HepG2 (cell line): Measurements from ENCODE around the gene ZNF747. TPM values are rescaled to one million over a fixed set of nuclear protein-coding genes. Genes with fewer than 3 reads are reported as not detected.

Experiments
- CCDC6 ChIP-seq: sonication (generic); formaldehyde crosslinking; IDR thresholded peaks from 2 replicates; pipeline ENCODE4 v1.8.1; 2022; ENCODE audit warnings: mild to moderate bottlenecking, missing genetic modification reagents, moderate library complexity
- GPBP1L1 ChIP-seq: sonication (generic); formaldehyde crosslinking; IDR thresholded peaks from 2 replicates; pipeline ENCODE4 v1.5.0; 2020; ENCODE audit warnings: mild to moderate bottlenecking, missing genetic modification reagents
- GZF1 ChIP-seq: sonication (generic); formaldehyde crosslinking; IDR thresholded peaks from 2 replicates; pipeline ENCODE4 v1.5.1; 2020; ENCODE audit warnings: mild to moderate bottlenecking, missing genetic modification reagents
- HNRNPUL1 ChIP-seq: fragments of 200-400 bp; formaldehyde crosslinking; IDR thresholded peaks from 2 replicates; pipeline ENCODE4 v1.6.1; 2017; ENCODE audit warnings: low read depth, mild to moderate bottlenecking, low read length, moderate library complexity
- HOXA9 ChIP-seq: sonication (generic); formaldehyde crosslinking; IDR thresholded peaks from 2 replicates; pipeline ENCODE4 v1.8.1; 2022; ENCODE audit warnings: missing genetic modification reagents, mild to moderate bottlenecking, moderate library complexity, borderline replicate concordance
- KAT2B ChIP-seq: fragments of 150-350 bp; IDR thresholded peaks from 2 replicates; pipeline ENCODE4 v1.6.1; 2014; ENCODE audit warnings: low read depth, low read length, borderline replicate concordance
- KLF13 ChIP-seq: sonication (generic); formaldehyde crosslinking; IDR thresholded peaks from 2 replicates; pipeline ENCODE4 v1.4.0; 2020; ENCODE audit warnings: mild to moderate bottlenecking, missing genetic modification reagents
- MLX ChIP-seq: IDR thresholded peaks from 2 replicates; pipeline ENCODE4 v1.6.1; 2016
- NFKB2 ChIP-seq: sonication (generic); formaldehyde crosslinking; IDR thresholded peaks from 2 replicates; pipeline ENCODE4 v1.4.0; 2020; ENCODE audit warnings: missing genetic modification reagents, borderline replicate concordance
- RFXAP ChIP-seq: sonication (generic); formaldehyde crosslinking; IDR thresholded peaks from 2 replicates; pipeline ENCODE4 v1.4.0; 2020; ENCODE audit warnings: missing genetic modification reagents, borderline replicate concordance
- RXRA ChIP-seq: sonication (generic); formaldehyde crosslinking; IDR thresholded peaks from 2 replicates; pipeline ENCODE4 v1.5.1; 2020; ENCODE audit warnings: missing genetic modification reagents
- YEATS4 ChIP-seq: sonication (generic); formaldehyde crosslinking; IDR thresholded peaks from 2 replicates; pipeline ENCODE4 v1.4.0; 2020; ENCODE audit warnings: missing genetic modification reagents, borderline replicate concordance
- YY1 ChIP-seq: IDR thresholded peaks from 2 replicates; pipeline ENCODE4 v1.6.1; 2011; ENCODE audit warnings: low read length, low read depth, moderate library complexity, mild to moderate bottlenecking; ENCODE audit not compliant: insufficient read depth, insufficient replicate concordance
- ZBTB1 ChIP-seq: sonication (generic); formaldehyde crosslinking; IDR thresholded peaks from 2 replicates; pipeline ENCODE4 v1.4.0; 2020; ENCODE audit warnings: missing genetic modification reagents, borderline replicate concordance
- ZKSCAN8 ChIP-seq: IDR thresholded peaks from 2 replicates; pipeline ENCODE4 v1.6.1; 2016; ENCODE audit warnings: borderline replicate concordance, missing genetic modification reagents, missing compliant biosample characterization
- ZNF3 ChIP-seq: IDR thresholded peaks from 2 replicates; pipeline ENCODE4 v1.7.0; 2017; ENCODE audit warnings: inconsistent platforms
- ZNF446 ChIP-seq: sonication (generic); formaldehyde crosslinking; IDR thresholded peaks from 2 replicates; pipeline ENCODE4 v1.5.0; 2020; ENCODE audit warnings: mild to moderate bottlenecking, missing genetic modification reagents
- ZNF558 ChIP-seq: sonication (generic); formaldehyde crosslinking; IDR thresholded peaks from 2 replicates; pipeline ENCODE4 v1.9.0; 2022; ENCODE audit warnings: mild to moderate bottlenecking, missing genetic modification reagents, borderline replicate concordance
- ZNF562 ChIP-seq: sonication (generic); formaldehyde crosslinking; IDR thresholded peaks from 2 replicates; pipeline ENCODE4 v1.8.0; 2022; ENCODE audit warnings: missing genetic modification reagents, borderline replicate concordance
- ZNF747 ChIP-seq: sonication (generic); formaldehyde crosslinking; IDR thresholded peaks from 2 replicates; pipeline ENCODE4 v1.8.1; 2023; ENCODE audit warnings: missing genetic modification reagents, mild to moderate bottlenecking, borderline replicate concordance
- polyA plus RNA-seq, 8 experiments: library from polyadenylated mRNA; depleted of rRNA in 3 of 8; stranded (reverse) in 7 of 8; unstranded in 1 of 8; fragments of >200 nt; fragmentation: Illumina TruSeq in 4 of 8; extraction: Trizol in 4 of 8; gene quantifications; 2 replicates each; pipeline versions ENCODE4 v1.2.1 to v1.2.3, GENCODE V29; 2011 to 2016; ENCODE audit warnings: low read depth in 4 of 8, missing spikeins in 1 of 8, mixed read lengths in 1 of 8; ENCODE audit not compliant: insufficient read depth in 1 of 8
- total RNA-seq, 5 experiments: library from RNA; depleted of rRNA; stranded (reverse); fragments of >200 nt; fragmentation: Illumina TruSeq; extraction: Trizol; gene quantifications; 2 replicates each; pipeline ENCODE4 v1.2.3, GENCODE V29; 2016; ENCODE audit warnings: low read depth in 1 of 5
- TF ChIP-seq, protein P1 (sequence below): sonication (generic); formaldehyde crosslinking; IDR thresholded peaks from 2 replicates; pipeline ENCODE4 v1.5.1; 2020; ENCODE audit warnings: mild to moderate bottlenecking, missing genetic modification reagents, borderline replicate concordance

ZNF747 gene
- total and polyA plus RNA-seq, 2 of the 13 experiments (the other 11 are each of a cell fraction or from before 2014, with no cell fraction given) = 7.2 to 10.2 TPM

GRCh38 chr16:30526823-30527634 is 7.6 kb downstream of the ZNF747 start (continued):
- TF ChIP-seq, protein P1, sequence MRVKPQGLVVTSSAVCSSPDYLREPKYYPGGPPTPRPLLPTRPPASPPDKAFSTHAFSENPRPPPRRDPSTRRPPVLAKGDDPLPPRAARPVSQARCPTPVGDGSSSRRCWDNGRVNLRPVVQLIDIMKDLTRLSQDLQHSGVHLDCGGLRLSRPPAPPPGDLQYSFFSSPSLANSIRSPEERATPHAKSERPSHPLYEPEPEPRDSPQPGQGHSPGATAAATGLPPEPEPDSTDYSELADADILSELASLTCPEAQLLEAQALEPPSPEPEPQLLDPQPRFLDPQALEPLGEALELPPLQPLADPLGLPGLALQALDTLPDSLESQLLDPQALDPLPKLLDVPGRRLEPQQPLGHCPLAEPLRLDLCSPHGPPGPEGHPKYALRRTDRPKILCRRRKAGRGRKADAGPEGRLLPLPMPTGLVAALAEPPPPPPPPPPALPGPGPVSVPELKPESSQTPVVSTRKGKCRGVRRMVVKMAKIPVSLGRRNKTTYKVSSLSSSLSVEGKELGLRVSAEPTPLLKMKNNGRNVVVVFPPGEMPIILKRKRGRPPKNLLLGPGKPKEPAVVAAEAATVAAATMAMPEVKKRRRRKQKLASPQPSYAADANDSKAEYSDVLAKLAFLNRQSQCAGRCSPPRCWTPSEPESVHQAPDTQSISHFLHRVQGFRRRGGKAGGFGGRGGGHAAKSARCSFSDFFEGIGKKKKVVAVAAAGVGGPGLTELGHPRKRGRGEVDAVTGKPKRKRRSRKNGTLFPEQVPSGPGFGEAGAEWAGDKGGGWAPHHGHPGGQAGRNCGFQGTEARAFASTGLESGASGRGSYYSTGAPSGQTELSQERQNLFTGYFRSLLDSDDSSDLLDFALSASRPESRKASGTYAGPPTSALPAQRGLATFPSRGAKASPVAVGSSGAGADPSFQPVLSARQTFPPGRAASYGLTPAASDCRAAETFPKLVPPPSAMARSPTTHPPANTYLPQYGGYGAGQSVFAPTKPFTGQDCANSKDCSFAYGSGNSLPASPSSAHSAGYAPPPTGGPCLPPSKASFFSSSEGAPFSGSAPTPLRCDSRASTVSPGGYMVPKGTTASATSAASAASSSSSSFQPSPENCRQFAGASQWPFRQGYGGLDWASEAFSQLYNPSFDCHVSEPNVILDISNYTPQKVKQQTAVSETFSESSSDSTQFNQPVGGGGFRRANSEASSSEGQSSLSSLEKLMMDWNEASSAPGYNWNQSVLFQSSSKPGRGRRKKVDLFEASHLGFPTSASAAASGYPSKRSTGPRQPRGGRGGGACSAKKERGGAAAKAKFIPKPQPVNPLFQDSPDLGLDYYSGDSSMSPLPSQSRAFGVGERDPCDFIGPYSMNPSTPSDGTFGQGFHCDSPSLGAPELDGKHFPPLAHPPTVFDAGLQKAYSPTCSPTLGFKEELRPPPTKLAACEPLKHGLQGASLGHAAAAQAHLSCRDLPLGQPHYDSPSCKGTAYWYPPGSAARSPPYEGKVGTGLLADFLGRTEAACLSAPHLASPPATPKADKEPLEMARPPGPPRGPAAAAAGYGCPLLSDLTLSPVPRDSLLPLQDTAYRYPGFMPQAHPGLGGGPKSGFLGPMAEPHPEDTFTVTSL (CRISPR knock-in tag) = 0 out of 2 replicates have a peak, but pooled peaks have one; percentile 9
- TF ChIP-seq MLX (CRISPR knock-in tag) (no peak; the same call in 1 of the 2 replicates), HOXA9 (0 out of 2 replicates have a peak, but pooled peaks have one; percentile 2), CCDC6 (peak; percentile 14; the same call in 1 of the 2 replicates), ZNF3 (CRISPR knock-in tag) (no peak), HNRNPUL1 (no peak; the same call in none of the 2 replicates), GPBP1L1 (CRISPR knock-in tag) (no peak), KLF13 (CRISPR knock-in tag) (peak; percentile 61; the same call in 1 of the 2 replicates), ZNF558 (CRISPR knock-in tag) (0 out of 2 replicates have a peak, but pooled peaks have one; percentile 56), ZNF562 (CRISPR knock-in tag) (no peak), NFKB2 (CRISPR knock-in tag) (peak; percentile 40), YEATS4 (CRISPR knock-in tag) (0 out of 2 replicates have a peak, but pooled peaks have one; percentile 41), ZKSCAN8 (CRISPR knock-in tag) (0 out of 2 replicates have a peak, but pooled peaks have one; percentile 38), RXRA (CRISPR knock-in tag) (peak; percentile 61; the same call in 1 of the 2 replicates), ZNF446 (CRISPR knock-in tag) (no peak), ZBTB1 (CRISPR knock-in tag) (peak; percentile 97), RFXAP (CRISPR knock-in tag) (no peak), YY1 (peak; percentile 81), KAT2B (no peak), ZNF747 (CRISPR knock-in tag) (no peak; the same call in 1 of the 2 replicates), GZF1 (CRISPR knock-in tag) (peak; percentile 66; the same call in 1 of the 2 replicates)
